Small intestine (tissue), 7 donors: Measurements from ENCODE around the gene ZSCAN16. TPM values are rescaled to one million over a fixed set of nuclear protein-coding genes. Genes with fewer than 3 reads are reported as not detected.

ENCODE experiments used
- DNase-seq, 2 donors: peaks; one replicate each; pipeline versions ENCODE4 v3.0.0 to v3.0.0-alpha.2; 2013
- FAIRE-seq: peaks from 2 replicates; lab custom pipeline; 2012; peaks lifted over from hg19 to GRCh38; lab: Jason Lieb, UNC
- H3K27ac ChIP-seq, 3 donors: one replicate each; pipeline ENCODE4 v1.5.1; 2013; ENCODE audit warnings: low read length in 2 of 3, mild to moderate bottlenecking in 2 of 3, control low read depth in 1 of 3, inconsistent platforms in 1 of 3, low read depth in 1 of 3, moderate library complexity in 1 of 3
- H3K27me3 ChIP-seq, 3 donors: one replicate each; pipeline ENCODE4 v1.6.1; 2013; ENCODE audit warnings: low read length in 3 of 3, inconsistent platforms in 1 of 3; ENCODE audit not compliant: control insufficient read depth in 3 of 3, insufficient read depth in 3 of 3
- H3K36me3 ChIP-seq, 3 donors: one replicate each; pipeline ENCODE4 v1.6.1; 2013; ENCODE audit warnings: low read length in 3 of 3, inconsistent platforms in 1 of 3, low read depth in 1 of 3, mild to moderate bottlenecking in 1 of 3, moderate library complexity in 1 of 3; ENCODE audit not compliant: control insufficient read depth in 3 of 3, insufficient read depth in 2 of 3
- H3K4me1 ChIP-seq, 3 donors: one replicate each; pipeline ENCODE4 v1.6.1; 2013; ENCODE audit warnings: low read length in 2 of 3, inconsistent platforms in 1 of 3, low read depth in 1 of 3, mild to moderate bottlenecking in 1 of 3, moderate library complexity in 1 of 3; ENCODE audit not compliant: control insufficient read depth in 3 of 3, insufficient read depth in 2 of 3
- H3K4me3 ChIP-seq, 3 donors: one replicate each; pipeline ENCODE4 v1.5.1; 2013; ENCODE audit warnings: low read length in 3 of 3, control low read depth in 1 of 3, inconsistent platforms in 1 of 3, low read depth in 1 of 3, mild to moderate bottlenecking in 1 of 3, moderate library complexity in 1 of 3
- H3K9me3 ChIP-seq, 2 donors: one replicate each; pipeline ENCODE4 v1.6.1; 2013; ENCODE audit warnings: low read depth in 1 of 2, low read length in 1 of 2; ENCODE audit not compliant: control insufficient read depth in 2 of 2, insufficient read depth in 1 of 2
- WGBS, 3 donors: extraction: QIAGEN DNeasy Blood & Tissue Kit; methylation state at CpG; one replicate each; pipeline ENCODE4 v1.1.7; 2013; 5-methylcytosine and 5-hydroxymethylcytosine counted together
- polyA plus RNA-seq, 4 donors: library from polyadenylated mRNA; stranded (reverse) in 3 of 4; unstranded in 1 of 4; fragments of 200-250 nt in 3 of 4; fragments of 120-200 nt in 1 of 4; gene quantifications; one replicate each; pipeline versions ENCODE4 v1.2.1 to v1.2.3, GENCODE V29; 2013
- donor health status: healthy with polysubstance abuse.
- donor health status: control.
- donor health status: control.
- donor health status: Bipolar disorder and iron deficiency.
- donor health status: healthy.

ZSCAN16 gene
- polyA plus RNA-seq, 4 donors: 8.6 to 15.4 (median 10.5) TPM

- Histone ChIP-seq H3K4me1 (peaks cover 3 to 5% (median 3%) of the 10 kb centered on the region in 3 donors), H3K27ac (no peak overlapping the region), H3K4me3 (peak overlapping the region in 2 of 3 donors; percentile 82), H3K36me3 (peaks cover 0 to 2% (median 0%) of the 10 kb centered on the region in 3 donors), H3K9me3 (no peaks in the 10 kb centered on the region), H3K27me3 (no peaks in the 10 kb centered on the region)
- DNase-seq (no peak), FAIRE-seq (no peak)
- 13 to 18% (median 17%) methylated on average over 4 of the region's 4 CpGs for WGBS, 3 donors
Measured at GRCh38 chr6:28142446-28142845, 18.0 kb downstream of the ZSCAN16 start.

- WGBS, 3 donors: 95 to 100% (median 100%) methylated on average over 1 of the region's 1 CpG
- DNase-seq: no peak
- Histone ChIP-seq H3K4me1 (peaks cover 0 to 5% (median 0%) of the 10 kb centered on the region in 3 donors), H3K27me3 (no peaks in the 10 kb centered on the region), H3K9me3 (no peaks in the 10 kb centered on the region), H3K4me3 (no peak overlapping the region), H3K27ac (no peak overlapping the region), H3K36me3 (peaks cover 5 to 9% (median 6%) of the 10 kb centered on the region in 3 donors)
- no peak for FAIRE-seq
Measured at GRCh38 chr6:28145231-28145630, 20.8 kb downstream of the ZSCAN16 start.

DNA sequence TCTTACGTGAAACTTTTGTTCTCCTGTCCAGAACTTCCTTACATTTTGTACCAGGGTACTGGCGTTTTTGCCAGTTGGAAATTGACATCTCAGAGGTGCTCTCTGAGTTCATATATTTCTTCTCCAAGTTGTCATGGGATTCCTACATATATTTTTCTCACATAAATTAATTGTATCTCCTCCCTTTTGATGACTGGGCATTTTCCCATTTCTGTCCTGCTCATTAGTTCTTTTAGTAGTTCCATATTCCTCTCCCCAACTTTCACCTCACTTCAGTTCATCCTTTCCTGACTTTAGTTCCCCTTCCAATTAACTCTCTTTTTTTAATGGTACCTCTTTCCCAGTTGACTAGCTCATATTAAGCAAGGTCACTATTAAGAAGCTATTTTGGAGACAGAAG is 28.1 kb downstream of the ZSCAN16 start:
- FAIRE-seq (no peak), DNase-seq (no peak)
- WGBS, 3 donors: 90 to 100% (median 93%) methylated on average over 2 of the region's 2 CpGs
- Histone ChIP-seq H3K27me3 (no peaks in the 10 kb centered on the region), H3K4me1 (no peaks in the 10 kb centered on the region), H3K27ac (no peak overlapping the region), H3K36me3 (peaks cover 22 to 34% (median 34%) of the 10 kb centered on the region in 3 donors), H3K9me3 (peaks cover 0 to 8% of the 10 kb centered on the region in 2 donors), H3K4me3 (no peak overlapping the region)

DNA sequence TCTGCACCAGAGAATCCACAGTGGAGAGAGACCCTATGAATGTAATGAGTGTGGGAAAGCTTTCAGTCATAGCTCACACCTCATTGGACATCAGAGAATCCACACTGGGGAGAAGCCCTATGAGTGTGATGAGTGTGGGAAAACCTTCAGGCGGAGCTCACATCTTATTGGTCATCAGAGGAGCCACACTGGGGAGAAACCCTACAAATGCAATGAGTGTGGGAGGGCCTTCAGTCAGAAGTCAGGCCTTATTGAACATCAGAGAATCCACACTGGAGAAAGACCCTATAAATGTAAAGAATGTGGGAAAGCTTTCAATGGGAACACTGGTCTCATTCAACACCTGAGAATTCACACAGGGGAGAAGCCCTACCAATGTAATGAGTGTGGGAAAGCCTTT is 29.1 kb downstream of the ZSCAN16 start:
- peaks cover 0 to 8% of the 10 kb centered on the region in 2 donors for H3K9me3 ChIP-seq
- H3K4me3 ChIP-seq: no peak overlapping the region
- WGBS, 3 donors: 96 to 100% (median 100%) methylated on average over 1 of the region's 1 CpG
- H3K27ac ChIP-seq: no peak overlapping the region
- H3K27me3 ChIP-seq: no peaks in the 10 kb centered on the region
- peaks cover 18 to 34% (median 31%) of the 10 kb centered on the region in 3 donors for H3K36me3 ChIP-seq
- DNase-seq (no peak), FAIRE-seq (no peak)
- no peaks in the 10 kb centered on the region for H3K4me1 ChIP-seq

- FAIRE-seq (no peak), DNase-seq (no peak)
- peaks cover 0 to 8% of the 10 kb centered on the region in 2 donors for H3K9me3 ChIP-seq
- H3K4me1 ChIP-seq: no peaks in the 10 kb centered on the region
- no peaks in the 10 kb centered on the region for H3K27me3 ChIP-seq
- no peak overlapping the region for H3K27ac ChIP-seq
- peaks cover 16 to 34% (median 27%) of the 10 kb centered on the region in 3 donors for H3K36me3 ChIP-seq
- H3K4me3 ChIP-seq: no peak overlapping the region
Measured at GRCh38 chr6:28154357-28154756, 29.9 kb downstream of the ZSCAN16 start.

DNA sequence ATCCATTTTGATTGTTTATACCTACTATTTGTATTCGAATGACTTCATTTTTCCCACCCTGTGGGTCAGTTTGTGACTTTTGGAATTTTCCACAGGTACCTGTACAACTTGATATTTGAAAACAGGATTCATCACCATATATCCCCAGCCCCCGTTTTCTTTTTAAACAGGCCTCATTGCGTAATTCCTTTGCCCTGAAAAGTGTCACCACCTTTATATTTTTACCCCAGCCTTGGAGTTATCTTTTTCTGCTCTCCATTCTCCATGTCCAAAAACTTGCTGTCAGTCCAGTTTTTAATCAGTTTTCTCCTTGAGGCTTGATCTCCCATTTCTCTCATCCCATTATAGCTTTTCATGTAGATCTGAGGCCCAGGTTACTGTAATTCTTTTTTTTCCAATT is 33.9 kb downstream of the ZSCAN16 start:
- Histone ChIP-seq H3K27me3 (no peaks in the 10 kb centered on the region), H3K4me3 (no peak overlapping the region), H3K27ac (no peak overlapping the region), H3K4me1 (peaks cover 0 to 3% (median 0%) of the 10 kb centered on the region in 3 donors), H3K36me3 (peaks cover 3 to 16% (median 15%) of the 10 kb centered on the region in 3 donors), H3K9me3 (peaks cover 0 to 4% of the 10 kb centered on the region in 2 donors)
- DNase-seq: no peak
- WGBS, 3 donors: 94 to 99% (median 97%) methylated on average over 3 of the region's 3 CpGs
- no peak for FAIRE-seq

DNA sequence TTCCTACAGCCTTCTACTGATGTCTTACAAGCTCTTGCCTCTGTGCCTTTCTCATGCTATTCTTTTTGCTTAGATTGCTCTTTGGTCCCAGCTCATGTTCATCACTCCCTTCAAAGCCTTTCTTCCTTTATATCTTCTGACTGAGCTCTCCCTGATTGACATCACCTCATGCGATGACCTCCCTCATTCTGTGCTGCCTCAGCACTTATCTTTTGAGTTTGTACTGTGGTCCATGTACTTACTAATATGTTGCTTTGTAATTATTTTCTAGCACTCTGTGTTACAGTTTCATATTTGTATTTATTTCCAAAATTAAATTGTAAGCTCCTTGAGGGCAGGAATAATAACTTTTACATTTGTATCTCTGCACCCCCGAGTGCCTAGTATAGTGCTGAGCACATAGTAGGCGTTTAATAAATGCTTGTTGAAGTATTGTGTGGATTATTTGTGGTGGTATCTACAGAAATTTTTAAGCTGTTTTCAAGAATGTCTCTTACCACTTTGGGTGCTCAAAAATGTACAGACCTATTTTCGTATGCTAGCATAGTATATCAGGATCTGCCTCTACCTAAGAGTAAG is 34.7 kb downstream of the ZSCAN16 start:
- Histone ChIP-seq H3K27me3 (no peaks in the 10 kb centered on the region), H3K27ac (no peak overlapping the region), H3K9me3 (no peaks in the 10 kb centered on the region), H3K4me1 (peaks cover 0 to 3% (median 0%) of the 10 kb centered on the region in 3 donors), H3K36me3 (peaks cover 0 to 8% (median 7%) of the 10 kb centered on the region in 3 donors), H3K4me3 (no peak overlapping the region)
- no peak for FAIRE-seq
- DNase-seq: no peak
- WGBS, 3 donors: 94 to 99% (median 96%) methylated on average over 4 of the region's 4 CpGs

DNA sequence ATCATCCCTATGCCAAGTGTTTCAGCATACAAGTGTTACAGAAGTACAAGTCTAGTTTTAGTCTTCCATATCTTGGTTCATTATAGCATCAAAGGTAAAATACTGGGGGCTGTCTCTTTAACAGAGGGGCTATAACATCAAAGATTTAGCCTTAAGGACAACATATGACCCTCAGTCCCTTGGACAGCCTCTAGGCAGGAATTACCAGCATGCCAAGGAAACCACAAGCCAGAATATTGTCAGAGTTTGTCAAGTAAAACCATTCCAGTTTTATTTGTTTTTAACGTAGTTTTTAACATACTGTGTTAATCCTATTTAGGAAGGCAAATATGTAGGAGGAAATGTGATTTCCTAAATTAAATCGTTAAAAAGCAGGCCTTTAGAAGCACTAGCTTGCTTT is 35.8 kb downstream of the ZSCAN16 start:
- no peaks in the 10 kb centered on the region for H3K9me3 ChIP-seq
- H3K27me3 ChIP-seq: no peaks in the 10 kb centered on the region
- peaks cover 0 to 3% (median 0%) of the 10 kb centered on the region in 3 donors for H3K36me3 ChIP-seq
- DNase-seq (no peak), FAIRE-seq (no peak)
- H3K27ac ChIP-seq: no peak overlapping the region
- WGBS, 3 donors: 84 to 93% (median 89%) methylated on average over 2 of the region's 2 CpGs
- H3K4me3 ChIP-seq: no peak overlapping the region
- peaks cover 0 to 3% (median 0%) of the 10 kb centered on the region in 3 donors for H3K4me1 ChIP-seq
